ENCODE results near the gene KLHDC8B.

Gene KLHDC8B

DNA sequence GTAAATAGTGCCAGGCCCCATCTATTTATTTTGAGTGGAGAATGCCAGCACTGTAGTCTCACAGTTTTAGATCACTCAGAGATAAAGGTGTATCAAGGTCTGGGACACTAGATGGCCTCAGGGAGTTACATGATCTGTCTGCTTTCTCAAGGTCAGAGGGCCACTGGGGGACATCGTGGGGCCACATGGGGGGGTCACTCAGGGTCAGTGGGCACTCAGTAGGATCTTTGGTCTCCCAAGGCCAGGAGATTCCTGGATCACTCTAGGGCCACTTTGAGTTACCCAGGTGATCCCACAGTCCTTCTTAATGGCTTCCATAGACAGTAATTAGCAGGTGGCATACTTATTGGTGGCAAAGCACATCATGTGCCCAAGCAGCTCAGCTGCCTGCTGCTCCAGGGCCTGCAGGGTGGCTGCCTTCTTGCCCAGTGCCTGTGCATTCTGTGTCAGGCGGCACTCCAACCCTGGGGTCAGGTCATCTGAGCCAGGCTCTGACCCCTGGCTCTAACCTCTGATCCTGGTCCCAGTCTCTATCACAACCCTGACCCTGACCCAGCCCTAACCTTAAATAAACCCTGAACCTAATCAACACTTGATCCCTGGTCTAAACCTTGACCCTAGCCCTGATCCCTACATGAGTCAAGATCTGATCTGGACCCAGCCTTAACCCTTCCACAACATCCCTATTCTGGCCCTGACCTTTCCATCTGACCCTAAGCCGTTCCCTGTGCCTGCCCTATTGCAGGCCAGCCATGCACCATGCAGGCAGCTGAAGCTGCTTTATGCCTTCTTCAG is 36.7 kb upstream of the KLHDC8B start:
- TF ChIP-seq, protein P1, sequence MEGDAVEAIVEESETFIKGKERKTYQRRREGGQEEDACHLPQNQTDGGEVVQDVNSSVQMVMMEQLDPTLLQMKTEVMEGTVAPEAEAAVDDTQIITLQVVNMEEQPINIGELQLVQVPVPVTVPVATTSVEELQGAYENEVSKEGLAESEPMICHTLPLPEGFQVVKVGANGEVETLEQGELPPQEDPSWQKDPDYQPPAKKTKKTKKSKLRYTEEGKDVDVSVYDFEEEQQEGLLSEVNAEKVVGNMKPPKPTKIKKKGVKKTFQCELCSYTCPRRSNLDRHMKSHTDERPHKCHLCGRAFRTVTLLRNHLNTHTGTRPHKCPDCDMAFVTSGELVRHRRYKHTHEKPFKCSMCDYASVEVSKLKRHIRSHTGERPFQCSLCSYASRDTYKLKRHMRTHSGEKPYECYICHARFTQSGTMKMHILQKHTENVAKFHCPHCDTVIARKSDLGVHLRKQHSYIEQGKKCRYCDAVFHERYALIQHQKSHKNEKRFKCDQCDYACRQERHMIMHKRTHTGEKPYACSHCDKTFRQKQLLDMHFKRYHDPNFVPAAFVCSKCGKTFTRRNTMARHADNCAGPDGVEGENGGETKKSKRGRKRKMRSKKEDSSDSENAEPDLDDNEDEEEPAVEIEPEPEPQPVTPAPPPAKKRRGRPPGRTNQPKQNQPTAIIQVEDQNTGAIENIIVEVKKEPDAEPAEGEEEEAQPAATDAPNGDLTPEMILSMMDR (IDR thresholded peaks at IDR 0.05; ENCODE audit: low read depth, low read length, missing control alignments): no peak
- H3K4me3 ChIP-seq (replicated peaks; ENCODE audit: low read depth, low read length): no peak overlapping the region
- DNase-seq (ENCODE audit: extremely low read depth, low read depth): no peak

DNA sequence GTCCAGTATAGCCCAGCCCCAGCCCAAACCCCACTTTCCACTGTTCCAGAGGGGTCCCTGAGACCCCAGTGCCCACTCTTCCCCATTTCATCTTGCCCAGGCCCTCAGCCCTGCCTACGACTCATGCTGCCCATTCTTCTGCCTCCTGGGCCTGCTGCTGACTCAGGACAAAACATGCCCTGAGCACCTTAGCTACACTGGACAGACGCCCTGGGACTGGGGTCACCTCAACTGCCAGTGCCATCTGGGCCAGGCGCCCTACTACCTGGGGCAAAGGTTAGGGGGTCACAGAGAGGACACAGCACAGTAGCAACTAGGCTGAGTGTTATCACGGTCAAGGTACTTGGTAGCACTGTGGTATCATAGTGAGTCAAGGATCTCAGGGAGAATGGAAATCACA is 35.9 kb upstream of the KLHDC8B start:
- no peak for DNase-seq (ENCODE audit: extremely low read depth, low read depth)
- TF ChIP-seq, protein P1 (IDR thresholded peaks at IDR 0.05; ENCODE audit: low read depth, low read length, missing control alignments): no peak
- H3K4me3 ChIP-seq (replicated peaks; ENCODE audit: low read depth, low read length): no peak overlapping the region

DNA sequence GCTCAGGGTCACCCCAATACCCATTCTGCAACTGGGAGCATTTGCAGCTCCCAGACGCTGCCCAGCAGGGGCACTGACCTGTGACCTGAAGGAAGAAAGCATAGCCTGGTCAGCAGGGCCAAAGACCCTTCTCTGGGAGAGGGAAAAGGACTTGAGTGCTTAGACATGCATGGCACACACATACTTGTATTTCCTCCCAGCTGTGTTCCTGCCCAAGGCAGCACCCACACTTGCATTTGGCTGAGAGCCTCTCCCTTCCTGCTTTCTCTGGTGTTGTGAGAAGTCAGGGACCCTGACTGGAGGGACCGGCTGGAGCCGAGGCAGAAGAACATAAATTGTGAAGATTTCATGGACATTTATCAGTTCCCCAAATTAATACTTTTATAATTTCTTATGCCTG is 31.3 kb upstream of the KLHDC8B start:
- DNase-seq (ENCODE audit: extremely low read depth, low read depth): no peak
- no peak overlapping the region for H3K4me3 ChIP-seq (replicated peaks; ENCODE audit: low read depth, low read length)
- TF ChIP-seq, protein P1 (IDR thresholded peaks at IDR 0.05; ENCODE audit: low read depth, low read length, missing control alignments): no peak

DNA sequence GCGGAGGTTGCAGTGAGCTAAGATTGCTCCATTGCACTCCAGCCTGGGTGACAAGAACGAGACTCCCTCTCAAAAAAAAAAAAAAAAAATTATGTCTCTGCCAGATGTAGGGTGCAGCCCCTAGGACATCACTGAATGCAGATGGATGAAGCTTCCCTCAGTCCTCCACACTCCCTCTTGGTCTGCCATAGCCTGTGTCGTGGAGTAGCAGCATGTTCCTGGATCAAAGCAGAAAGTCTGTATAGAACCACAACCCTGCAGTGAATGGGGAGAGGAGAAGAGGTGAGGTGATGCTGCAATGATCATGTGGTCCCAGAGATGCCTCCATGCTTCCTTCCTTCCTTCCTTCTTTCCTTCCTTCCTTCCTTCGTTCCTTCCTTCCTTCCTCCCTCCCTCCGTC is 23.2 kb upstream of the KLHDC8B start:
- H3K4me3 ChIP-seq (replicated peaks; ENCODE audit: low read depth, low read length): no peak overlapping the region
- no peak for DNase-seq (ENCODE audit: extremely low read depth, low read depth)

DNA sequence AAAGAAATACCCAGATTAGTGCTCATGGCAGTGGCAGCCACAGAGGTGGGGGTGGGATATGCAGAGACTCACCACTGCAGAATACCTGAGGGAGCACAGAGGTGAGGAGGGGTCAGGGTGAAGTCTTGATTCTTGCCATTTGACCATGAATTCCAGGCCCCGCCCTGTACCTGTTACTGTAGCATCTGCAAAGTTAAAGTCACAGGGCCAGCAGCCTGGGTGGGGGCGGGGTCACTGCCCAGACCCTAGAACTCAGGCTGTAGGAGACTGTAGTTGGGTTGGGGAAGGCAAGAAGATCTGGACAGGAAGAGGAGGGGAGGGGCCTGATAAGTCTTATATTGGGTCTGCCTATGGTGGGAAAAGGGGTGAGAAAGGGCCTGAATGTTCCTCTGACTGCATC is 19.8 kb upstream of the KLHDC8B start:
- H3K4me3 ChIP-seq (replicated peaks; ENCODE audit: low read depth, low read length): no peak overlapping the region
- no peak for DNase-seq (ENCODE audit: extremely low read depth, low read depth)
- TF ChIP-seq, protein P1 (IDR thresholded peaks at IDR 0.05; ENCODE audit: low read depth, low read length, missing control alignments): no peak

More for the DNA sequence above, 23.2 kb upstream of the KLHDC8B start:
- TF ChIP-seq, protein P1 (IDR thresholded peaks at IDR 0.05; ENCODE audit: low read depth, low read length, missing control alignments): no peak

DNA sequence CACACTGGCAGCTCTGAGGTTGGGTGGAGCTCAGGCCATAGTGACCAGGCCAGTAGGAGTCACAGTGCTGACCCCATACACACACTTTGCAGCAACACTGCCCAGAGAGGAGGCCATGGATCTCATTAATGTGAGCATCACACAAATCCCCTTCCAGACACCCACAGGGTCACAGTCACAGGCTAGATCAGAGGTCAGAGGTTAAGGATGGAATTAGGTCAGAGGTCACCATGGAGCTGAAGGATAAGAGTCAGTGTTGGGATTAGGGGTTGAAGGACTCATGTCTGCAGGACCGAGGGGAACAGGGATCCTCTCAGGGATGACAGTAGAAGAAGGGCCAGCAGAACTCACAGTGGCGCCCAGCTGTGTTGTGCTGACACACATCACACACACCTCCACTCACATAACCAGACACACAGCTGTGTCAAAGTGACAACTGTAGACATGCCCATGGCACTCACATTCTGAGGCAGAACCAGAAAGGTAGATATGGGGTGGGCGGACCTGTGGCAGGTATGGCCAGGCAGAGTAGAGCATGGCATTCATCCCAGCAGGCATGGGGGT is 18.0 kb upstream of the KLHDC8B start:
- H3K4me3 ChIP-seq (replicated peaks; ENCODE audit: low read depth, low read length): no peak overlapping the region
- TF ChIP-seq, protein P1 (IDR thresholded peaks at IDR 0.05; ENCODE audit: low read depth, low read length, missing control alignments): no peak
- no peak for DNase-seq (ENCODE audit: extremely low read depth, low read depth)
